ENCODE measurements around the gene CIROP.

Gene CIROP

GRCh38 chr14:23104591-23105347 lies at the start of gene CIROP:
Gene CIROP, minus strand, starts transcription at chr14:23104989. Its CDS starts 69 bp downstream, at chr14:23104920.
- Histone ChIP-seq H3K9me3 (ENCODE audit: control insufficient read depth, insufficient read depth, low read length) (no peaks in the 10 kb centered on the region), H3K27me3 (ENCODE audit: control insufficient read depth, insufficient read depth, low read length) (peaks cover 7% of the 10 kb centered on the region), H3K9ac (ENCODE audit: low read depth, low read length) (no peak within 1 kb of the TSS), H3K4me3 (ENCODE audit: low read depth, low read length) (no peak within 1 kb of the TSS), H3K36me3 (ENCODE audit: control insufficient read depth, insufficient read depth, low read length) (no peaks in the 10 kb centered on the region), H3K4me1 (ENCODE audit: control insufficient read depth, insufficient read depth, low read length) (peaks cover 14% of the 10 kb centered on the region)

DNA sequence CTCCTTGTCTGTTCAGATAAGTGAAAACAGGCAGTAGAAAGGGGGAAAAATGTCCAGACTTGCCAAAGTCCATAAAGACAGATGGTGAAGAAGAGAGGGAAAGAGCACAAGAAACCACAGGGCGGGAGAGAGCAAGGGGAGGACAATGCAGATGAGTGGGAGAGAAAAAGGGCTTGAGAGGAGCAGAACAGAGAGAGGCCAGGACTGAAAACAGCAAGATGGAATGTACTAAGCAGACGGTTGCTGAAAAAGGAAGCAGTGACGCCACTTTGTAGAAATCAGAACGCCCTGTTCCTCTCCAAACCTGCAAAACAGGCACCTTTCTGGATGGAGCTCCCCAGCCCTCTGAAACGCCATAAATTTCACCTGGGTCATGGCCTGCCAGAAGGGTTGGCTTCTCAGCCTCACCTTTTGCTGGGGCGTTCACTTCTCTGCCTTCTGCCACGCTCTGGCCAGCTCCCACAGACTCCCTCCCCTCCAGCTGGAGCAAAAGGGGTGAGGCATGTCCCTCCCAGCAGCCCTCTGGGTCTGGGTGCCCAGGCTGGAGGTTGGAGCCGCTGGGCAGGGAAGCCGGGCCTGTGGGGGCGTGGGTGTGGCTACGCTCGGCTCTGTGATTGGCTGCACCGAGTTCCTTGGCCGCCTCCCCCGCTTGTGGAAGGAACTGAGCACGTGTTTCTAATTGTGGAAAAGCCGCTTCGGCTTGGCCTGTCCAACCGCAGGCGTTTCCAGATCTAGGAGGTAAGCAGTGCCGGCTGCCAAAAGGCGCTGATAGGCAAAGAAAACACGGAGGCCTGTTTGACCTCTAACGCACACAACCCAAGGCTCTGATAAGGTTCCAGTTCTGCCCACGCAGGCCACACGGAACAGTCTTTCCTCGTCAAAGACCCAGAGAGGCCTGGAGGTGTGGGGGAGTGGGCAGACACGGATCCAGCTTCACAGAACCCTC lies 49.3 kb upstream of the CIROP start:
- no peaks in the 10 kb centered on the region for H3K9me3 ChIP-seq (ENCODE audit: control insufficient read depth, insufficient read depth, low read length)
- H3K4me3 ChIP-seq (ENCODE audit: low read depth, low read length) = no peak overlapping the region
- no peaks in the 10 kb centered on the region for H3K27me3 ChIP-seq (ENCODE audit: control insufficient read depth, insufficient read depth, low read length)
- H3K36me3 ChIP-seq (ENCODE audit: control insufficient read depth, insufficient read depth, low read length) = no peaks in the 10 kb centered on the region
- H3K9ac ChIP-seq (ENCODE audit: low read depth, low read length) = no peak overlapping the region
- H3K4me1 ChIP-seq (ENCODE audit: control insufficient read depth, insufficient read depth, low read length) = peaks cover 15% of the 10 kb centered on the region

DNA sequence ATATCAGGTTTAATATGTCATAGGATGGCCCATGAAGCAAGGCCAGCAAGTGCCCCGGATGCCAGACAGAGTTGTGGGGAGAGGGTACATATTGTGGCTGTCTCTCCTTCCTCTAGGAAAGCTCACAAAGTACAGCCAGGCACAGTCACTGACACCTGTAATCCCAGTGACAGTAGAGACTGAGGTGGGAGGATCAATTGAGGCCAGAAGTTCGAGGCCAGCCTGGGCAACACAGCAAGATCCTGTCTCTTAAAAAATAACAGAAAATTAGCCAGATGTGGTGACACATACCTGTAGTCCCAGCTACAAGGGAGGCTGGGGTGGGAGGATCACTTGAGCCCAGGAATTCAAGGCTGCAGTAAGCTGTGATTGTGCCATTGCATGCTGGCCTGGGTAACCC lies 46.6 kb upstream of the CIROP start:
- Histone ChIP-seq H3K36me3 (ENCODE audit: control insufficient read depth, insufficient read depth, low read length) (peaks cover 4% of the 10 kb centered on the region), H3K9ac (ENCODE audit: low read depth, low read length) (no peak overlapping the region), H3K9me3 (ENCODE audit: control insufficient read depth, insufficient read depth, low read length) (no peaks in the 10 kb centered on the region), H3K4me1 (ENCODE audit: control insufficient read depth, insufficient read depth, low read length) (peaks cover 9% of the 10 kb centered on the region), H3K27me3 (ENCODE audit: control insufficient read depth, insufficient read depth, low read length) (no peaks in the 10 kb centered on the region), H3K4me3 (ENCODE audit: low read depth, low read length) (no peak overlapping the region)

GRCh38 chr14:23149745-23150144 lies 45.0 kb upstream of the CIROP start:
- Histone ChIP-seq H3K36me3 (ENCODE audit: control insufficient read depth, insufficient read depth, low read length) (peaks cover 4% of the 10 kb centered on the region), H3K27me3 (ENCODE audit: control insufficient read depth, insufficient read depth, low read length) (no peaks in the 10 kb centered on the region), H3K4me1 (ENCODE audit: control insufficient read depth, insufficient read depth, low read length) (peaks cover 3% of the 10 kb centered on the region), H3K9me3 (ENCODE audit: control insufficient read depth, insufficient read depth, low read length) (no peaks in the 10 kb centered on the region), H3K9ac (ENCODE audit: low read depth, low read length) (no peak overlapping the region), H3K4me3 (ENCODE audit: low read depth, low read length) (no peak overlapping the region)

GRCh38 chr14:23148591-23149249 lies 43.9 kb upstream of the CIROP start:
- H3K4me3 ChIP-seq (ENCODE audit: low read depth, low read length) = no peak overlapping the region
- H3K27me3 ChIP-seq (ENCODE audit: control insufficient read depth, insufficient read depth, low read length) = no peaks in the 10 kb centered on the region
- H3K4me1 ChIP-seq (ENCODE audit: control insufficient read depth, insufficient read depth, low read length) = no peaks in the 10 kb centered on the region
- H3K9ac ChIP-seq (ENCODE audit: low read depth, low read length) = no peak overlapping the region
- peaks cover 8% of the 10 kb centered on the region for H3K36me3 ChIP-seq (ENCODE audit: control insufficient read depth, insufficient read depth, low read length)
- H3K9me3 ChIP-seq (ENCODE audit: control insufficient read depth, insufficient read depth, low read length) = no peaks in the 10 kb centered on the region

DNA sequence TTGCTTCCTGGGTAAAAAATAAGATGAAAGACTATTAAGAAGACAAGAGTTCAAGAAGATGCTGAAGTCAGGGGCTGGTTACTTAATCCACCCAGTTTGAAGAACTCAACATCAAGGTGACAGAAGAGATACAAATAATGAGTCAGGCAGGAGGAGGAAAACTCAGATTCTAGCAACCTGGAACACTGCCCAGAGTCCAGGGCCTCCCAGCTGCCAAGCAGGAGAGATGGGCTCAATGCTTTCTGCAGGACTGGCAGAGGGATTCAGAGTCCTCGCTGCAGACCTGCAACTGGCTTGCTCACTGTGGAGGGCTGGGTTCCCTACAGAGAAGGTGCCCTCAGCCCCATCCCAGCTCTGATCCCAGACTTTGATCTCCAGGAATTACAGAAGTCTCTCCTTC lies 42.9 kb upstream of the CIROP start:
- Histone ChIP-seq H3K9me3 (ENCODE audit: control insufficient read depth, insufficient read depth, low read length) (no peaks in the 10 kb centered on the region), H3K4me3 (ENCODE audit: low read depth, low read length) (no peak overlapping the region), H3K36me3 (ENCODE audit: control insufficient read depth, insufficient read depth, low read length) (peaks cover 11% of the 10 kb centered on the region), H3K4me1 (ENCODE audit: control insufficient read depth, insufficient read depth, low read length) (no peaks in the 10 kb centered on the region), H3K9ac (ENCODE audit: low read depth, low read length) (no peak overlapping the region), H3K27me3 (ENCODE audit: control insufficient read depth, insufficient read depth, low read length) (no peaks in the 10 kb centered on the region)

DNA sequence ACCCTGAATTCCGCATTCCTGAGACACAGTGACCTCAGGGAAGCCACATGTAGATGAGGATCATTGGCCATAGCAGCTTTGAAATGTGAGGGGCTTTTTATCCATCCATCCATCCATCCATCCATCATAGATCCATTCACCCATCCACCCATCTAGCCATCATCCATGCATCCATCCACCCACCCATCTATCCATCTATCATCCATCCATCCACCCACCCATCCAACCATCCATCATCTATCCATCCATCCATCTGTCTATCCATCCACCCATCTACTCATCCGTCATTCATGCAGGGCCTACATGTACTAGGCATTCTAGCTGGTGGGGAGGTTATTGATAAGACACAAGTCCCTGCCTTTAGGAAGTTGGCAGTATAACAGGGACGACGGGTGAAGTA lies 42.2 kb upstream of the CIROP start:
- no peaks in the 10 kb centered on the region for H3K9me3 ChIP-seq (ENCODE audit: control insufficient read depth, insufficient read depth, low read length)
- peaks cover 16% of the 10 kb centered on the region for H3K36me3 ChIP-seq (ENCODE audit: control insufficient read depth, insufficient read depth, low read length)
- no peak overlapping the region for H3K4me3 ChIP-seq (ENCODE audit: low read depth, low read length)

DNA sequence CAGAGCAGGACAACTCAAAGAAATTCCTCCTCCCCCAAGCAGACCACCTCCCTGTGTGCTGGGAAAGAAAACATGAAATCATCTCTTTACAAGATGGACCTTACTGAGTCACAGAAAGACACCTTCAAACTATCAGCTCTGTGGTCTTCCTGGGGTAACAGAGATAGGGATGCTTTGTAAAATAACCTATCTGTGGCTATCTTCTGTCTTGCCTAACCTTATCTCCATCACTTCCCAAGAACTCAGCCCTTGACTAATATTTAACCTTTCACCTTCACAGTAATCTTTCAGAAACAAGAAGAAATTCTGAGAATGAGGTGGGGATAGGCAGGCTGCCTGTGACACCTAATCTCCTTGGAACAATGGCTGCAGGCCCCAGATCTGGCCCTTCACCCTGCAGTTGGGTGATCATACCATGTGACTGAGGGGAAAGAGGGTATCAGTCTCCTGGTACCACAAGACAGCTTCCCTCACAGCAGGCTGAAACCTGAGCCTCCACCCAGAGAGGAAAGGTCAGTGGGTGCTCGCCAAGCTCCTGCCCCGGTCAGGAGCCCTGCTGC lies 41.6 kb upstream of the CIROP start:
- Histone ChIP-seq H3K9ac (ENCODE audit: low read depth, low read length) (no peak overlapping the region), H3K4me3 (ENCODE audit: low read depth, low read length) (no peak overlapping the region), H3K27me3 (ENCODE audit: control insufficient read depth, insufficient read depth, low read length) (no peaks in the 10 kb centered on the region), H3K36me3 (ENCODE audit: control insufficient read depth, insufficient read depth, low read length) (peaks cover 17% of the 10 kb centered on the region), H3K4me1 (ENCODE audit: control insufficient read depth, insufficient read depth, low read length) (no peaks in the 10 kb centered on the region), H3K9me3 (ENCODE audit: control insufficient read depth, insufficient read depth, low read length) (no peaks in the 10 kb centered on the region)

More for the DNA sequence above, 42.2 kb upstream of the CIROP start:
- no peaks in the 10 kb centered on the region for H3K27me3 ChIP-seq (ENCODE audit: control insufficient read depth, insufficient read depth, low read length)
- no peaks in the 10 kb centered on the region for H3K4me1 ChIP-seq (ENCODE audit: control insufficient read depth, insufficient read depth, low read length)
- no peak overlapping the region for H3K9ac ChIP-seq (ENCODE audit: low read depth, low read length)

GRCh38 chr14:23145794-23146350 lies 41.1 kb upstream of the CIROP start:
- no peaks in the 10 kb centered on the region for H3K27me3 ChIP-seq (ENCODE audit: control insufficient read depth, insufficient read depth, low read length)
- H3K4me1 ChIP-seq (ENCODE audit: control insufficient read depth, insufficient read depth, low read length) = no peaks in the 10 kb centered on the region
- H3K4me3 ChIP-seq (ENCODE audit: low read depth, low read length) = no peak overlapping the region
- no peaks in the 10 kb centered on the region for H3K9me3 ChIP-seq (ENCODE audit: control insufficient read depth, insufficient read depth, low read length)
- no peak overlapping the region for H3K9ac ChIP-seq (ENCODE audit: low read depth, low read length)
- H3K36me3 ChIP-seq (ENCODE audit: control insufficient read depth, insufficient read depth, low read length) = peaks cover 17% of the 10 kb centered on the region

- Histone ChIP-seq H3K9me3 (ENCODE audit: control insufficient read depth, insufficient read depth, low read length) (no peaks in the 10 kb centered on the region), H3K4me3 (ENCODE audit: low read depth, low read length) (no peak overlapping the region), H3K4me1 (ENCODE audit: control insufficient read depth, insufficient read depth, low read length) (no peaks in the 10 kb centered on the region), H3K36me3 (ENCODE audit: control insufficient read depth, insufficient read depth, low read length) (peaks cover 27% of the 10 kb centered on the region), H3K9ac (ENCODE audit: low read depth, low read length) (no peak overlapping the region), H3K27me3 (ENCODE audit: control insufficient read depth, insufficient read depth, low read length) (no peaks in the 10 kb centered on the region)
Measured at GRCh38 chr14:23143911-23144310, 39.1 kb upstream of the CIROP start.

- H3K9ac ChIP-seq (ENCODE audit: low read depth, low read length) = no peak overlapping the region
- H3K36me3 ChIP-seq (ENCODE audit: control insufficient read depth, insufficient read depth, low read length) = peaks cover 38% of the 10 kb centered on the region
- no peaks in the 10 kb centered on the region for H3K9me3 ChIP-seq (ENCODE audit: control insufficient read depth, insufficient read depth, low read length)
- H3K4me1 ChIP-seq (ENCODE audit: control insufficient read depth, insufficient read depth, low read length) = no peaks in the 10 kb centered on the region
- H3K4me3 ChIP-seq (ENCODE audit: low read depth, low read length) = no peak overlapping the region
- no peaks in the 10 kb centered on the region for H3K27me3 ChIP-seq (ENCODE audit: control insufficient read depth, insufficient read depth, low read length)
Measured at GRCh38 chr14:23142826-23143225, 38.0 kb upstream of the CIROP start.
